Measurements from ENCODE around the gene RSRC2.
"Not testable (repeated sequence)": the region's sequence is repeated elsewhere in the genome, so short reads cannot be mapped to it uniquely, and the experiment has no call there.

RSRC2 gene

DNA sequence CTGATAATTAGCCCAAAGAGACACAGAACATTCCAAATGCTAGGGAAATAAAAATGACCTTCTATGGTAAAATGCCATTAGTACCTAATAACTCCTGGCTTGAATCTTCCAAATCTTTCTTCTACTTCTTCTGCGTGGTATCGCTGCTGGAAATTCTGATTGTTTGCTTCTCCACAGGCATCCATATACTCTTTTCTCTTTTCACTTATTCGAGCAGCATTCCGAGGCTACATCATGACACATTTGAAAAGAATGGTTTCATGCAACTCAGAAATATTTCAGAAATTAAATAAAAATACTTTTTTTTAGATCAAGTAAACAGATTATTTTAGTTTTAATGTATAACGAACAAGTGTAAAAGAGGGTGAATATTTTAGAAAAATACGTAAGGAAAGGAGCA is 44.9 kb downstream of the RSRC2 start:
- DNase-seq: no peak

- DNase-seq: no peak
Observed at GRCh38 chr12:122480753-122481152, 46.0 kb downstream of the RSRC2 start.

GRCh38 chr12:122474324-122474716 is 52.4 kb downstream of the RSRC2 start:
- no peak for DNase-seq

- DNase-seq: no peak
Observed at GRCh38 chr12:122473543-122474323, 53.0 kb downstream of the RSRC2 start.

DNA sequence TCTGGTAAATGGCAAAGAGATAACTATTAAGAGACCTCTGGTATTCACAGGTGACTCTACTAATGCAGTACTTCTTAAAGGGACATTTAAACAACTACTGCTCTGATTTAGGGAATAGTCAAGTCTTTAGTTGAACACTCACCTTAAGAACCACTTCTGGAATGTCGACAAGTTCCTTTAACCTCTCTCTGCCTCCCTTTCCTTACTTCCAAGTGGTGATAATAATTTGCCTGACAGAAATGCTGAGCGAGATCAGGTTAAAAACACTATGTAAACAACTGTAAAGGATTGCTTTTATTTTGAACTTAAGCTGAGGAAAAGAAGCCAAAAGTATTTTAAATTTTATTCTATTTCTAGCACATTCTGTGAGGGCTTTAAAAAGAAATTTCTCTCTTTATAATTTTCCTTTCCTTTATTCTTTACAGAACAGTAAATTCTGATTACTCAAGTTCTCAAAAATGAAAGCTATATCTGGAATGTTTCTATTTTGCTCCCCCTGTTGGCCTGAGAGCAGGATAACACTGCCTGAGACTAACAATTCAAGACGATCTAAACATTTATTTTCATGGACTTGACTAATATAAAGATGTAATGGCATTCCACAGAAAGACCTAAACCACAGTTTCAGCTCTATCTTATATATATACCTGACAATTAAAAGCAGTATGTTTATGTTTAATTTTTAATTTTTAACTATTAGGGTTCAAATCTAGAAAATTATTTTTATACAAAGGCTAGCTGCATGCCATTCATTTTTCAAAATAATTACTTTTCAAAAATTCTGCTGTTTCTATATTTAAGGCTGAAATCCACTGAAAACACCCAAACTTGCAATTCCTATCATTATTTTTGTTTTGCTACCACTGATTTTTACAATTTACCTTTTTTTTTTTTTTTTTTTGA is 55.2 kb downstream of the RSRC2 start:
- no peak for DNase-seq

DNA sequence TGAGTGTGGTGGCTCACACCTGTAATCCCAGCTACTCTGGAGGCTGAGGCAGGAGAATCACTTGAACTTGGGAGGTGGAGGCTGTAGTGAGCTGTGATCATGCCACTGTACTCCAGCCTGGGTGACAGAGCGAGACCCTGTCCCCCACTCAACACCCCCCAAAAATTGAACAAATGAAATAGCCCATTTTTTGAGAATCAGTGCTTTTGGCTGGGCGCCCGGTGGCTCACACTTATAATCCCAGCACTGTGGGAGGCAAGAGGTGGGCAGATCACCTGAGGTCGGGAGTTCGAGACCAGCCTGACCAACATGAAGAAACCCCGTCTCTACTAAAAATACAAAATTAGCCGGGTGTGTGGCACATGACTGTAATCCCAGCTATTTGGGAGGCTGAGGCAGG is 56.2 kb downstream of the RSRC2 start:
- DNase-seq: not testable (repeated sequence)

GRCh38 chr12:122469856-122470255 is 56.9 kb downstream of the RSRC2 start:
- not testable (repeated sequence) for DNase-seq

DNA sequence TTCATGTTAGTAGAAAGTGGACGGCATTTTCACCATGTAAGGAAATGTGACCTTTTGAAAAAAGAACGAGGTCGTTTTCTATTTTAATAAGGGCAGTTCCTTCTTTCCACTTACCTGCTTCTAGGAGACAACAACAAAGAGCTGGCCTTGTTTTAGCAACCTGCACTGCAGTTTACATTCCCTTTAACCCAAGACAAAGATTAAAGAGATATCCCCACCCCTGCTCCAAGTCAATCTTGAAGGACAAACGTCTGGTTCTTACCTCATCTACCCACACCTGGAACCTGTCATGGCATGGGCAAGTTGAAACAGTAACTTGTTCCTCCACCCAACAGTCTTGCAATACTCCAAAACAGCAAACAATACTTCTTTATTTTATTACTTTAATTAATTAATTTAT is 58.8 kb downstream of the RSRC2 start:
- no peak for DNase-seq

DNA sequence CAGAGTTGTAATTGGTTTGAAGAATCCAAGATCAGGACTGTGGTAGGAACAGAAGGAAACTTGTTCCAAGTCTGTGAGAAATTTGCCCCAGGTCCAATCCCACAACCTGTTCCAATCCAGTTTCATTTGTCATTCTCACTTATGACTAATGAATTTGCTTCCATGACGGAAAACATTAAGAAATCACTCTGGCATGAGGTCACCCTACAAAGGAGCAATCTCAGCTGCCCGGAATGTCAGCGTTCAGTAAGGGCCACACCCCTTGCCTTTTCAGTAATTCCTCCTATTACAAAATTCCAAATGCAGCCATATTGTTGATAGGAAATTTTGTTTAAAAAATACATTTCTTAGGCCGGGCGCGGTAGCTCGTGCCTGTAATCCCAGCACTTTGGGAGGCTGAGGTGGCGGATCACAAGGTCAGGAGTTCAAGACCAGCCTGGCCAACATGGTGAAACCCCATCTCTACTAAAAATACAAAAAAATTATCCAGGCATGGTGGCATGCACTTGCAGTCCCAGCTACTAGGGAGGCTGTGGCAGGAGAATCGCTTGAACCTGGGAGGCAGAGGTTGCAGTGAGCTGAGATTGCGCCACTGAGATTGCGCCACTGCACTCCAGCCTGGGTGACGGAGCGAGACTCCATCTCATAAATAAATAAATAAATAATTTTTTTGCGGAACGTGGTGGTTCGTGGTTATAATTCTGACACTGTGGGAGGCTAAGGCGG is 62.3 kb downstream of the RSRC2 start:
- DNase-seq: not testable (repeated sequence)

GRCh38 chr12:122460641-122461040 is 66.1 kb downstream of the RSRC2 start:
- no peak for DNase-seq

- no peak for DNase-seq
Observed at GRCh38 chr12:122460061-122460460, 66.7 kb downstream of the RSRC2 start.

DNA sequence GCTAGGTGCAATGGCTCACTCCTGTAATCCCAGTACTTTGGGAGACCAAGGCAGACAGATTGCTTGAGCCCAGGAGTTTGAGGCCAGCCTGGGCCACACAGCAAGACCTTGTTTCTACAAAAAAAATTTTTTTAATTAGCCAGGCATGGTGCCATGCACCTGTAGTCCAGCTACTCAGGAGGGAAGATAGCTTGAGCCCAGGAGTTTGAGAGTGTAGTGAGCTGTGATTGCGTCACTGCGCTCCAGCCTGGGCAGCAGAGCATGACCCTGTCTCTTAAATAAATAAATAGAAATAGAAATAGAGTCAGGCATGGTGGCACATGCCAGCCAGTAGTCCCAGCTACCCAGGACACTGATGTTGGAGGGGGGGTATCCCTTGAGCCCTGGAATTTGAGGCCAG is 67.5 kb downstream of the RSRC2 start:
- DNase-seq: no peak

DNA sequence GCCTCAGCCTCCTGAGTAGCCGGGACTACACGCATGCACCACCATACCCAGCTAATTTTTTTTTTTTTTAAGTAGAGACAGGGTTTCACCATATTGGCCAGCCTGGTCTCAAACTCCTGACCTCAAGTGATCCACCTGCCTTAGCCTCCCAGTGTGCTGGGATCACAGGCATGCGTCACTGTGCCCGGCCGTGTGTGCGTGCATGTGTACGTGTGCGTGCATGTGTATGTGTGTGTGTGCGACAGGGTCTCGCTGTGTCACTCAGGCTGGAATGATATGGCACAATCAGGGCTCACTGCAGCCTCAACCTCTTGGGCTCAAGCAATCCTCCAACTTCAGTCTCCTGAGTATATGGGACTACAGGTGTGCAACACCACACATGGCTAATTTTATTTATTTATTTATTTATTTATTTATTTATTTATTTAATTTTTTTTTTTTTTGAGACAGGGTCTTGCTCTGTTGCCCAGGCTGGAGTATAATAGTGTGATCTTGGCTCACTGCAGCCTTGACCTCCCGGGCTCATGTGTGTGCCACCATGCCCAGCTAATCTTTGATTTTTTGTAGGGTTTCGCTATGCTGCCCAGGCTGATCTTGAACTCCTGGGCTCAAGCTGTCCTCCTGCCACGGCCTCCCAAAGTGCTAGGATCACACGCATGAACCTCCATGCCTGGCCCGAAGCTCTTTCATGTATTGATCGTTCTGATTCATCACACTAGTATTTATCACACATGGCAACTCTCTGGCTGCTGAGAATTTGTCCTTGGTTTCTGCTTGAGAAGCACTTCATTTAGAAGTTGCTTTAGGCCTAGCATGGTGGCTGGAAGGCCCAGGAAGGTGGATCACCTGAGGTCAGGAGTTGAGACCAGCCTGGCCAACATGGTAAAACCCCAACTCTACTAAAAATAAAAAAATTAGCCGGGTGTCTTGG is 68.4 kb downstream of the RSRC2 start:
- no peak for DNase-seq

DNA sequence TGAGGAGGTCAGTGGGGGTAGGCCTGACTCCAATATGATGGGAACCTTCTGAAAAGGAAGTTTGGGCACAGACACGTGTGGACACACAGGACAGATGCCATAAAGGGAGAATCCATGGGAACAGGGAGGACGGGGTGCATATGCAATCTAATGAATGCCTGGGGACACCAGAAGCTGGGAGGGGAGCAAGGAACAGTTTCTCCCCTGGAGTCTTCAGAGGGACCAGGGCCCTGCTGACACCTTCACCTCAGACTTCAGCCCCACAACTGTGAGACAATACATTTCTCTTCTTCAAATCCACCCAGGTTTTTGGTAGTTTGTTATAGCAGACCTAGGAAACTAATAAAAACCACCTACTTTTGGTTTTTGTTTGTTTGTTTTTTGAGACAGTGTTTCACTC is 69.1 kb downstream of the RSRC2 start:
- DNase-seq: no peak

DNA sequence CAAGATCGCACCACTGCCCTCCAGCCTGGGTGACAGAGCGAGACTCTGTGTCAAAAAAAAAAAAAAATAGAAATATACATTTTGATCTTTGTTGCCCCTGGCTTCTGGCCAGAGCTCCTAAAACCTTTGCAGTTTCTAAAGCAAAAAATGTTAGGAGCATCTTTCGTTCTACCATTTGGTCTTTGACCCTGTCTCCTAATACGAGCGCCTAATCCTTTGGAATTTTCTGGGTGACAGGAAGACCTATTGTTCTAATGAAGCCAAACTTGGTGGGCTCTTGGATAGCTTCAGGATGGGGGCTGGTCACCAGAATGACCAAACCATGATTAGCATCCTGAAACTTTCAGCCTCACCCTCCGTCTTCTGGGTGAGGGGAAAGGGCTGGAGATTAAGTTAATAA is 72.0 kb downstream of the RSRC2 start:
- no peak for DNase-seq

DNA sequence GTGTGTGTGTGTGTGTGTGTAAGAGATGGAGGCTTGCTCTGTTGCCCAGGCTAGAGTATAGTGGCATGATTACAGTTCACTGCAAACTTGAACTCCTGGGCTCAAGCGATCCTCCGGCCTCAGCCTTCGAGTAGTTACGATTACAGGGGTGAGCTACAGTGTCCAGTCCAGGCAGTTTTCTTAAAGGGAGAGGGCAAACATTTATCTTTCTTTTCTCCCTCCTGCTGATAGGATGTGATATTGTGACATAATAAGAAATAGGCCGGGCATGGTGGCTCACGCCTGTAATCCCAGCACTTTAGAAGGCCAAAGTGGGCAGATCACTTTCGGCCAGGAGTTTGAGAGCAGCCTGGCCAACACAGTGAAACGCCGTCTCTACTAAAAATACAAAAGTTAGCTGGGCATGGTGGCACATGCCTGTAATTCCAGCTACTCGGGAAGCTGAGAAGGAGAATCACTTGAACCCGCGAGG is 72.5 kb downstream of the RSRC2 start:
- DNase-seq: no peak
